Vagina (tissue), 2 donors: ENCODE data around the gene ACE2. TPM values are rescaled to one million over a fixed set of nuclear protein-coding genes. Genes with fewer than 3 reads are reported as not detected.

ENCODE experiments used
- DNase-seq, 2 donors: peaks; one replicate each; pipeline ENCODE4 v3.0.0-alpha.2; 2017; ENCODE audit errors: extremely low spot score in 2 of 2
- H3K27ac ChIP-seq: fragments of 200-600 bp; sonication (generic); one replicate; pipeline ENCODE4 v1.5.1; 2019
- H3K27me3 ChIP-seq: fragments of 200-600 bp; sonication (generic); one replicate; pipeline ENCODE4 v1.5.1; 2019
- H3K36me3 ChIP-seq, 2 donors: fragments of 200-600 bp; sonication (generic); one replicate each; pipeline ENCODE4 v1.5.1; 2017 to 2019
- H3K4me1 ChIP-seq: fragments of 200-600 bp; sonication (generic); one replicate; pipeline ENCODE4 v1.5.1; 2019
- H3K4me3 ChIP-seq, 2 donors: fragments of 200-600 bp; sonication (generic); 1 replicate in 1 of 2; 2 replicates in 1 of 2; pipeline ENCODE4 v1.5.1; 2016 to 2019
- H3K9me3 ChIP-seq: fragments of 200-600 bp; sonication (generic); one replicate; pipeline ENCODE4 v1.5.1; 2019
- POLR2A ChIP-seq, 2 donors: fragments of 450-650 bp; IDR thresholded peaks; one replicate each; pipeline ENCODE4 v1.6.1; 2017; ENCODE audit warnings: antibody characterized with exemption in 2 of 2, mild to moderate bottlenecking in 2 of 2, moderate library complexity in 2 of 2
- POLR2AphosphoS5 ChIP-seq, 2 donors: sonication (generic); formaldehyde crosslinking; IDR thresholded peaks; one replicate each; pipeline ENCODE4 v1.9.0; 2017; ENCODE audit warnings: antibody characterized with exemption in 2 of 2, mild to moderate bottlenecking in 2 of 2, low read depth in 1 of 2; ENCODE audit not compliant: insufficient read depth in 1 of 2
- intact Hi-C: fragments of 100-400 bp; cut with DNase I; formaldehyde crosslinking; loops from one replicate; pipeline ENCODE4 v1.15.1; 2023
- total RNA-seq: library from RNA; depleted of rRNA; stranded (reverse); fragments of >200 nt; gene quantifications from one replicate; pipeline ENCODE4 v1.2.3, GENCODE V29; 2016
- TF ChIP-seq, protein P1 (sequence below), 3 experiments: fragments of 450-650 bp in 2 of 3; fragments of 200-600 bp in 1 of 3; sonication (generic) in 1 of 3; IDR thresholded peaks; one replicate each; pipeline ENCODE4 v1.5.1; 2017 to 2019; ENCODE audit warnings: antibody characterized with exemption in 3 of 3, mild to moderate bottlenecking in 2 of 3, moderate library complexity in 2 of 3

Gene ACE2
- total RNA-seq, 1 donor from 2014 or later, result 0.49 TPM

DNA sequence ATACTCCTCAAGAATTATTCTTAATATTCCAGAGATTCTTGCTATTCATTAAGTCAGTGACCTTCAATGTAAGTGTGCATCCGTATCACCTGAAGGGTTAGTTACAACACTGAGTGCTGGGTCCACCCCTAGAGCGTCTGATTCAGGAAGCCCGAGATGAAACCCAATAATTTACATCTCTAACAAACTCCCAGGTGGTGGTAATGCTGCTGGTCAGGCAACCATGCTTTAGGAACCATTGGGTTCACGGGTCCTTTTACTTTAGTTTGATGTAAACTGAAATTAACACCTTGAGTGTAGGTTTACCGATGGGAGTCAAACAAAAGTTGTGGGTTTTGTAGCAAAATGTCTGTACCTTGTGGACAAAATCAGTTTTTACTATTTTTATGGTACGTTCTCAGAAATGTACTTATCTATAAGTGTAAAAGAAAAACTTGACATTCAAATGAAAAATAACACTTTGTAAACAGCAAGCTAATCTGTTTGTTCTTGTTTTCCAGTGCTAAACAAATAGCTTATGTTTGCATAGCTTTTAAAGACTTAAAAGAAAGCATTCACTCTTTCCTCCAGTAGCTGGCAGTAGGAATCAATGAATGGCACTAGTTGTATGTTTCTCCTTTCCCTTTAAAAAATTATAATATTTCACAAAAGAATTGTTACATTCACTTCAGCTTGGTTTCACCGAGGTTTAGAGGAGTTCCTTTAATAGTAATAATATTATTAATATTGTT lies 32.7 kb downstream of the ACE2 start:
- H3K4me1 ChIP-seq, result no peaks in the 10 kb centered on the region
- no peaks in the 10 kb centered on the region for H3K36me3 ChIP-seq
- TF ChIP-seq POLR2A (IDR thresholded peaks at IDR 0.05), result no peak
- TF ChIP-seq, protein P1, sequence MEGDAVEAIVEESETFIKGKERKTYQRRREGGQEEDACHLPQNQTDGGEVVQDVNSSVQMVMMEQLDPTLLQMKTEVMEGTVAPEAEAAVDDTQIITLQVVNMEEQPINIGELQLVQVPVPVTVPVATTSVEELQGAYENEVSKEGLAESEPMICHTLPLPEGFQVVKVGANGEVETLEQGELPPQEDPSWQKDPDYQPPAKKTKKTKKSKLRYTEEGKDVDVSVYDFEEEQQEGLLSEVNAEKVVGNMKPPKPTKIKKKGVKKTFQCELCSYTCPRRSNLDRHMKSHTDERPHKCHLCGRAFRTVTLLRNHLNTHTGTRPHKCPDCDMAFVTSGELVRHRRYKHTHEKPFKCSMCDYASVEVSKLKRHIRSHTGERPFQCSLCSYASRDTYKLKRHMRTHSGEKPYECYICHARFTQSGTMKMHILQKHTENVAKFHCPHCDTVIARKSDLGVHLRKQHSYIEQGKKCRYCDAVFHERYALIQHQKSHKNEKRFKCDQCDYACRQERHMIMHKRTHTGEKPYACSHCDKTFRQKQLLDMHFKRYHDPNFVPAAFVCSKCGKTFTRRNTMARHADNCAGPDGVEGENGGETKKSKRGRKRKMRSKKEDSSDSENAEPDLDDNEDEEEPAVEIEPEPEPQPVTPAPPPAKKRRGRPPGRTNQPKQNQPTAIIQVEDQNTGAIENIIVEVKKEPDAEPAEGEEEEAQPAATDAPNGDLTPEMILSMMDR (IDR thresholded peaks at IDR 0.05), result no peak
- no peak for TF ChIP-seq POLR2AphosphoS5 (IDR thresholded peaks at IDR 0.05; ENCODE audit: insufficient read depth in 1 of 2, low read depth in 1 of 2)
- H3K9me3 ChIP-seq, result no peaks in the 10 kb centered on the region
- intact Hi-C loops, result no loop called here
- no peaks in the 10 kb centered on the region for H3K27me3 ChIP-seq
- no peak overlapping the region for H3K27ac ChIP-seq
- H3K4me3 ChIP-seq, result no peak overlapping the region
- no peak for DNase-seq

- no peaks in the 10 kb centered on the region for H3K36me3 ChIP-seq
Observed at GRCh38 chrX:15567267-15567666, 33.5 kb downstream of the ACE2 start.

GRCh38 chrX:15566244-15566643 lies 34.5 kb downstream of the ACE2 start:
- intact Hi-C loops, result no loop called here
- Histone ChIP-seq H3K36me3 (no peaks in the 10 kb centered on the region), H3K27ac (no peak overlapping the region), H3K27me3 (no peaks in the 10 kb centered on the region), H3K4me1 (no peaks in the 10 kb centered on the region), H3K9me3 (no peaks in the 10 kb centered on the region), H3K4me3 (no peak overlapping the region)
- no peak for DNase-seq
- TF ChIP-seq, protein P1 (IDR thresholded peaks at IDR 0.05), result no peak
- TF ChIP-seq POLR2AphosphoS5 (IDR thresholded peaks at IDR 0.05; ENCODE audit: insufficient read depth in 1 of 2, low read depth in 1 of 2), result no peak
- TF ChIP-seq POLR2A (IDR thresholded peaks at IDR 0.05), result no peak

More at GRCh38 chrX:15567267-15567666, 33.5 kb downstream of the ACE2 start:
- Histone ChIP-seq H3K9me3 (no peaks in the 10 kb centered on the region), H3K27me3 (no peaks in the 10 kb centered on the region), H3K4me1 (no peaks in the 10 kb centered on the region), H3K4me3 (no peak overlapping the region), H3K27ac (no peak overlapping the region)
- intact Hi-C loops, result no loop called here
- TF ChIP-seq POLR2A (IDR thresholded peaks at IDR 0.05) (no peak), POLR2AphosphoS5 (IDR thresholded peaks at IDR 0.05; ENCODE audit: insufficient read depth in 1 of 2, low read depth in 1 of 2) (no peak)
- TF ChIP-seq, protein P1 (IDR thresholded peaks at IDR 0.05), result no peak
- no peak for DNase-seq

- Histone ChIP-seq H3K36me3 (no peaks in the 10 kb centered on the region), H3K4me3 (no peak overlapping the region), H3K4me1 (no peaks in the 10 kb centered on the region), H3K9me3 (no peaks in the 10 kb centered on the region), H3K27me3 (no peaks in the 10 kb centered on the region), H3K27ac (no peak overlapping the region)
- DNase-seq, result no peak
- intact Hi-C loops, result no loop called here
- TF ChIP-seq POLR2AphosphoS5 (IDR thresholded peaks at IDR 0.05; ENCODE audit: insufficient read depth in 1 of 2, low read depth in 1 of 2) (peak in 1 of 2 donors; percentile 51), POLR2A (IDR thresholded peaks at IDR 0.05) (no peak)
- TF ChIP-seq, protein P1 (IDR thresholded peaks at IDR 0.05), result peak in 2 of 3 experiments; percentile 34 to 43
Observed at GRCh38 chrX:15564981-15565579, 35.7 kb downstream of the ACE2 start.

- intact Hi-C loops, result no loop called here
Observed at GRCh38 chrX:15563056-15563455, 37.7 kb downstream of the ACE2 start.

More at GRCh38 chrX:15563056-15563455, 37.7 kb downstream of the ACE2 start:
- H3K27ac ChIP-seq, result no peak overlapping the region
- no peaks in the 10 kb centered on the region for H3K27me3 ChIP-seq
- no peak overlapping the region for H3K4me3 ChIP-seq
- H3K36me3 ChIP-seq, result no peaks in the 10 kb centered on the region
- TF ChIP-seq, protein P1 (IDR thresholded peaks at IDR 0.05), result no peak
- no peak for TF ChIP-seq POLR2A (IDR thresholded peaks at IDR 0.05)
- no peak for TF ChIP-seq POLR2AphosphoS5 (IDR thresholded peaks at IDR 0.05; ENCODE audit: insufficient read depth in 1 of 2, low read depth in 1 of 2)
- H3K9me3 ChIP-seq, result no peaks in the 10 kb centered on the region
- no peak for DNase-seq
- H3K4me1 ChIP-seq, result no peaks in the 10 kb centered on the region
